ENCODE results near the gene KDELR1. TPM values are rescaled to one million over a fixed set of nuclear protein-coding genes. Genes with fewer than 3 reads are reported as not detected.

KDELR1 gene
- 42.6 and 46.1 TPM in 2 replicates for polyA plus RNA-seq (2014; cell fraction: cytosol; rRNA removed)
- polyA plus RNA-seq (2014; cell fraction: nucleus; rRNA removed), result 16.9 and 19.5 TPM in 2 replicates

GRCh38 chr19:48391100-48392005 is at the start of gene KDELR1:
Gene KDELR1 (minus strand): TSS chr19:48391551. CDS start chr19:48391358, 193 bp downstream.
- peak; percentile 43 for DNase-seq (ENCODE audit: low spot score)

GRCh38 chr19:48436586-48436985 is 45.2 kb upstream of the KDELR1 start:
- DNase-seq (ENCODE audit: low spot score), result no peak

GRCh38 chr19:48433337-48433736 is 42.0 kb upstream of the KDELR1 start:
- no peak for DNase-seq (ENCODE audit: low spot score)

GRCh38 chr19:48428670-48429069 is 37.3 kb upstream of the KDELR1 start:
- no peak for DNase-seq (ENCODE audit: low spot score)

- no peak for DNase-seq (ENCODE audit: low spot score)
These were observed 33.4 kb upstream of the KDELR1 start for GRCh38 chr19:48424694-48425219.

GRCh38 chr19:48421548-48421947 is 30.2 kb upstream of the KDELR1 start:
- DNase-seq (ENCODE audit: low spot score), result no peak

- DNase-seq (ENCODE audit: low spot score), result peak; percentile 81
These were observed 28.0 kb upstream of the KDELR1 start for GRCh38 chr19:48419158-48419920.

GRCh38 chr19:48418317-48419064 is 27.1 kb upstream of the KDELR1 start:
- DNase-seq (ENCODE audit: low spot score), result no peak

- no peak for DNase-seq (ENCODE audit: low spot score)
These were observed 26.1 kb upstream of the KDELR1 start for GRCh38 chr19:48417421-48417820.

- no peak for DNase-seq (ENCODE audit: low spot score)
These were observed 24.5 kb upstream of the KDELR1 start for GRCh38 chr19:48415806-48416221.

- DNase-seq (ENCODE audit: low spot score), result no peak
These were observed 24.0 kb upstream of the KDELR1 start for GRCh38 chr19:48415395-48415794.

GRCh38 chr19:48413879-48414587 is 22.7 kb upstream of the KDELR1 start:
- no peak for DNase-seq (ENCODE audit: low spot score)

- no peak for DNase-seq (ENCODE audit: low spot score)
These were observed 14.5 kb upstream of the KDELR1 start for GRCh38 chr19:48405850-48406249.

GRCh38 chr19:48405010-48405659 is 13.8 kb upstream of the KDELR1 start:
- no peak for DNase-seq (ENCODE audit: low spot score)

GRCh38 chr19:48403606-48404005 is 12.3 kb upstream of the KDELR1 start:
- peak; percentile 53 for DNase-seq (ENCODE audit: low spot score)

GRCh38 chr19:48401287-48401686 is 9.9 kb upstream of the KDELR1 start:
- DNase-seq (ENCODE audit: low spot score), result no peak

- peak; percentile 62 for DNase-seq (ENCODE audit: low spot score)
These were observed 8.8 kb upstream of the KDELR1 start for GRCh38 chr19:48400018-48400742.

GRCh38 chr19:48398375-48399235 is 7.3 kb upstream of the KDELR1 start:
- peak; percentile 63 for DNase-seq (ENCODE audit: low spot score)

- no peak for DNase-seq (ENCODE audit: low spot score)
These were observed 6.7 kb upstream of the KDELR1 start for GRCh38 chr19:48398102-48398374.

All from SK-N-DZ (cell line).